HepG2 (cell line): ENCODE results near the gene IL6ST. TPM values are rescaled to one million over a fixed set of nuclear protein-coding genes. Genes with fewer than 3 reads are reported as not detected.

Experiments used
- AHDC1 ChIP-seq: sonication (generic); formaldehyde crosslinking; IDR thresholded peaks from 2 replicates; pipeline ENCODE4 v1.5.1; 2020; ENCODE audit warnings: mild to moderate bottlenecking, missing genetic modification reagents, borderline replicate concordance
- CBX5 ChIP-seq: sonication (generic); formaldehyde crosslinking; IDR thresholded peaks from 2 replicates; pipeline ENCODE4 v1.4.0; 2020; ENCODE audit warnings: missing genetic modification reagents, borderline replicate concordance
- FOXP1 ChIP-seq, 2 experiments: fragments of 450-650 bp in 1 of 2; IDR thresholded peaks; 2 replicates each; pipeline ENCODE4 v1.6.1; 2017 to 2018; ENCODE audit warnings: antibody characterized with exemption in 1 of 2
- GATAD2A ChIP-seq: IDR thresholded peaks from 2 replicates; pipeline ENCODE4 v1.6.1; 2016
- HMG20B ChIP-seq: conservative IDR thresholded peaks from 2 replicates; pipeline ENCODE4 v1.6.1; 2016; ENCODE audit warnings: missing genetic modification reagents, missing compliant biosample characterization
- HNF4A ChIP-seq: sonication (generic); formaldehyde crosslinking; IDR thresholded peaks from 2 replicates; pipeline ENCODE4 v1.4.0; 2020; ENCODE audit warnings: missing genetic modification reagents
- HNRNPK ChIP-seq: fragments of 200-400 bp; formaldehyde crosslinking; IDR thresholded peaks from 2 replicates; pipeline ENCODE4 v1.6.1; 2018; ENCODE audit warnings: low read length, low read depth, moderate library complexity, mild to moderate bottlenecking; ENCODE audit not compliant: poor library complexity, severe bottlenecking
- KDM1A ChIP-seq: IDR thresholded peaks from 2 replicates; pipeline ENCODE4 v1.6.1; 2016; ENCODE audit warnings: missing compliant biosample characterization
- MYNN ChIP-seq: sonication (generic); formaldehyde crosslinking; IDR thresholded peaks from 2 replicates; pipeline ENCODE4 v1.4.0; 2020; ENCODE audit warnings: mild to moderate bottlenecking, low read depth, missing genetic modification reagents
- NFYC ChIP-seq: IDR thresholded peaks from 2 replicates; pipeline ENCODE4 v1.6.1; 2016; ENCODE audit warnings: missing genetic modification reagents, missing compliant biosample characterization
- POGZ ChIP-seq: sonication (generic); formaldehyde crosslinking; IDR thresholded peaks from 2 replicates; pipeline ENCODE4 v1.4.0; 2020; ENCODE audit warnings: mild to moderate bottlenecking, missing genetic modification reagents
- RAD21 ChIP-seq: fragments of 450-650 bp; formaldehyde crosslinking; IDR thresholded peaks from 2 replicates; pipeline ENCODE4 v1.5.0; 2020; ENCODE audit warnings: mild to moderate bottlenecking
- RARA ChIP-seq: IDR thresholded peaks from 2 replicates; pipeline ENCODE4 v1.6.1; 2016; ENCODE audit warnings: missing genetic modification reagents, missing compliant biosample characterization
- REPIN1 ChIP-seq: sonication (generic); formaldehyde crosslinking; IDR thresholded peaks from 2 replicates; pipeline ENCODE4 v1.8.0; 2022; ENCODE audit warnings: missing genetic modification reagents, low read depth, mild to moderate bottlenecking, borderline replicate concordance
- RORA ChIP-seq: sonication (generic); formaldehyde crosslinking; IDR thresholded peaks from 2 replicates; pipeline ENCODE4 v1.5.0; 2020; ENCODE audit warnings: mild to moderate bottlenecking, missing genetic modification reagents, moderate library complexity
- ZGPAT ChIP-seq: IDR thresholded peaks from 2 replicates; pipeline ENCODE4 v1.6.1; 2016; ENCODE audit warnings: mild to moderate bottlenecking
- ZMAT5 ChIP-seq: sonication (generic); formaldehyde crosslinking; IDR thresholded peaks from 2 replicates; pipeline ENCODE4 v1.5.0; 2020; ENCODE audit warnings: mild to moderate bottlenecking, low read depth, missing genetic modification reagents, borderline replicate concordance
- ZNF460 ChIP-seq: sonication (generic); formaldehyde crosslinking; IDR thresholded peaks from 2 replicates; pipeline ENCODE4 v1.5.1; 2020; ENCODE audit warnings: missing genetic modification reagents, mild to moderate bottlenecking, borderline replicate concordance
- ZNF562 ChIP-seq: sonication (generic); formaldehyde crosslinking; IDR thresholded peaks from 2 replicates; pipeline ENCODE4 v1.8.0; 2022; ENCODE audit warnings: missing genetic modification reagents, borderline replicate concordance
- ZNF577 ChIP-seq: sonication (generic); formaldehyde crosslinking; IDR thresholded peaks from 2 replicates; pipeline ENCODE4 v1.4.0; 2020; ENCODE audit warnings: mild to moderate bottlenecking, low read depth, missing genetic modification reagents, borderline replicate concordance
- ZNF644 ChIP-seq: IDR thresholded peaks from 2 replicates; pipeline ENCODE4 v1.6.1; 2016; ENCODE audit warnings: low read depth
- ZNF691 ChIP-seq: sonication (generic); formaldehyde crosslinking; IDR thresholded peaks from 2 replicates; pipeline ENCODE4 v1.4.0; 2020; ENCODE audit warnings: missing genetic modification reagents, low read depth, mild to moderate bottlenecking, borderline replicate concordance
- polyA plus RNA-seq, 8 experiments: library from polyadenylated mRNA; depleted of rRNA in 3 of 8; stranded (reverse) in 7 of 8; unstranded in 1 of 8; fragments of >200 nt; fragmentation: Illumina TruSeq in 4 of 8; extraction: Trizol in 4 of 8; gene quantifications; 2 replicates each; pipeline versions ENCODE4 v1.2.1 to v1.2.3, GENCODE V29; 2011 to 2016; ENCODE audit warnings: low read depth in 4 of 8, missing spikeins in 1 of 8, mixed read lengths in 1 of 8; ENCODE audit not compliant: insufficient read depth in 1 of 8
- total RNA-seq, 5 experiments: library from RNA; depleted of rRNA; stranded (reverse); fragments of >200 nt; fragmentation: Illumina TruSeq; extraction: Trizol; gene quantifications; 2 replicates each; pipeline ENCODE4 v1.2.3, GENCODE V29; 2016; ENCODE audit warnings: low read depth in 1 of 5

Gene IL6ST
- total and polyA plus RNA-seq, 2 of the 13 experiments (the other 11 are each of a cell fraction or from before 2014, with no cell fraction given), result 66.6 to 166 TPM

GRCh38 chr5:56012281-56012963 is 17.7 kb upstream of the IL6ST start (continued):
- TF ChIP-seq RAD21 (CRISPR knock-in tag), result no peak
- peak; percentile 79 for TF ChIP-seq GATAD2A (CRISPR knock-in tag)
- no peak for TF ChIP-seq HNRNPK
- no peak for TF ChIP-seq FOXP1 (IDR thresholded peaks at IDR 0.05)
- TF ChIP-seq FOXP1 (CRISPR knock-in tag; IDR thresholded peaks at IDR 0.05), result peak; percentile 39; the same call in 1 of the 2 replicates
- peak; percentile 34; the same call in 1 of the 2 replicates for TF ChIP-seq AHDC1 (CRISPR knock-in tag)
- TF ChIP-seq ZNF562, result no peak
- TF ChIP-seq ZGPAT, result peak; percentile 67; the same call in 1 of the 2 replicates
- no peak for TF ChIP-seq RORA
- 0 out of 2 replicates have a peak, but pooled peaks have one; percentile 42 for TF ChIP-seq RARA (CRISPR knock-in tag)
- peak; percentile 21; the same call in 1 of the 2 replicates for TF ChIP-seq ZNF691 (CRISPR knock-in tag)
- no peak for TF ChIP-seq MYNN (CRISPR knock-in tag)
- TF ChIP-seq HMG20B, result no peak
- no peak for TF ChIP-seq ZMAT5 (CRISPR knock-in tag)
- peak; percentile 41; the same call in 1 of the 2 replicates for TF ChIP-seq NFYC
- peak; percentile 64; the same call in 1 of the 2 replicates for TF ChIP-seq POGZ (CRISPR knock-in tag)
- TF ChIP-seq REPIN1 (CRISPR knock-in tag), result 0 out of 2 replicates have a peak, but pooled peaks have one; percentile 13
- TF ChIP-seq KDM1A, result peak; percentile 69; the same call in 1 of the 2 replicates
- no peak for TF ChIP-seq ZNF460
- TF ChIP-seq ZNF577 (CRISPR knock-in tag), result no peak
- TF ChIP-seq ZNF644, result peak; percentile 97
- TF ChIP-seq HNF4A (CRISPR knock-in tag), result peak; percentile 88
- TF ChIP-seq CBX5, result no peak
